Measurements from ENCODE around the gene NQO2.
"Not testable (repeated sequence)": the region's sequence is repeated elsewhere in the genome, so short reads cannot be mapped to it uniquely, and the experiment has no call there.

The NQO2 gene

GRCh38 chr6:2990248-2990931 is 9.3 kb upstream of the NQO2 start:
- DNase-seq: no peak

- no peak for DNase-seq
Measured at GRCh38 chr6:2990932-2991506, 8.7 kb upstream of the NQO2 start.

DNA sequence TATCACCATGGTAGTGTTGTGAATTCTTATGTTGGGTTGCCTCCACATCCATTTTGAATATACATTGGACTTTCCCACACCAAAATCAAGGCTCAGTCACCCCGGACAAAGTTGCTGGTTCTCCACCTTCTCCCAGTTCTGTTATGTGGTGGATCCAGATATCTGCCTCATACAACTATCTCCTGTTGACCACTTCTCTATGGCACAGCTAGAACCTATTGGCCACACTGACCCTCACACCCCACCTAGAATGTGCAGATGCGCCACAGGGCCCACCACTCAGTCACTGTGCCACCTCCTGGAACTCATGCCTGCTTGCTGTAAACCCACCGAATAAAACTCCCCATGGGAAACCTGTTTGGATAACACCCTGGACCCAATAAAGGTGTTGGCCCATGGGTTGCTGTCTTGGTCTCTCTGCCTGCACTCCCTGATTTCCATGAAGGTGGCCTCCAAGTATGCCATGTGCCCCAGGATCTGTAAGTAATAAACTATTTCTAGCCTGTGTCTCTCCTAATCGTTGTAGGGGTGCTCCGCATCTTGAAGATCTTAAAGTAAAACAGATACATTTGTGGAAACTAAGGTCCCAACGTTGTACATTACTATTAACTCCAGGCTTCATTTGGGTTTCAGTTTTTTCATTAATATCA is 7.2 kb upstream of the NQO2 start:
- DNase-seq: no peak

DNA sequence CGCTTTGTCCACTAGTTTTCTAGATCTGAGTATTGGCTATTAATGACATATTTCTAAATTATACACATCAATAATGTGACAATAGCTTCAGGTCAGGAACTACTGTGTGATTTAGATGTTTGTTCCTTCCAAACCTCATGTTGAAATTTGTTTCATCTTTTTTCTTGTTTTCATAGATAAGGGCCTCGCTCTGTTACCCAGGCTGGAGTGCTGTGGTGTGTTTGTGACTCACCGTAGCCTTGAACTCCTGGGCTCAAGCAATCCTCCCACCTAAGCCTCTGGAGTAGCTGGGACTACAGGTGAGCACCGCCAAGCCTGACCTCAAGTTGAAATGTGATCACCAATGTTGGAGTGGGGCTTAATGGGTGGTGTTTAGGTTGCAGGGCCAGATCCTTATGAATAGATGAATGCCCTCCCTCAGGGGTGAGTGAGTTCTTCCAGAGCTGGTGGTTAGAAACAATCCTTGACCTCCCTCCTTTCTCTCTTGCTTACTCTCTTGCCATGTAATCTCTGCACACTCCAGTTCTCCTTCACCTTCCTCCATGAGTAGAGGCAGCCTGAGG is 5.9 kb upstream of the NQO2 start:
- DNase-seq: no peak

GRCh38 chr6:2998249-2998997 is 1.3 kb upstream of the NQO2 start:
- DNase-seq: not testable (repeated sequence)

GRCh38 chr6:2998998-2999617 is 586 bp upstream of the NQO2 start:
- DNase-seq: no peak

DNA sequence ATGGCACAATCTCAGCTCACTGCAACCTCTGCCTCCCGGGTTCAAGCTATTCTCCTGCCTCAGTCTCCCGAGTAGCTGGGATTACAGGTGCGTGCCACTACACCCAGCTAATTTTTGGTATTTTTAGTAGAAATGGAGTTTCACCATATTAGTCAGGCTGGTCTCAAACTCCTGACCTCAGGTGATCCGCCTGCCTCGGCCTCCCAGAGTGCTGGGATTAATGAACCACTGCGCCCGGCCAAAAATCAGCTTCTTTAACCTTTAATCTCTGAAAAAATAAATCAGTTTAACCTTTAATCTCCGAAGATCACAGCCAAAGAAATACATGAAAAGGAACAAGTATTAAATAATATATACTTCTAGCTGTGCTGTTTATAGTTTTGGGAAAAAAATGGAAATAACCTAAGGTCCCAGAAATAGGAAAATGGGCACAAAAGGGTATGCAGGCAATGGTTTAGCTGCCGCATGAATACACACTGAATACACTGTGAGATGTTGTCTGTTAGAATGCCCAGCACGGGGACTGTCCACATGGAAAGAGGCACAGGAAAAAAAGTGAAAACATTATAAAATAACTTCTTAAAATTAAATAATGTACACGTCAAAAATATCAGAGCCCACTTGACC is 1.6 kb downstream of the NQO2 start:
- DNase-seq: no peak

DNA sequence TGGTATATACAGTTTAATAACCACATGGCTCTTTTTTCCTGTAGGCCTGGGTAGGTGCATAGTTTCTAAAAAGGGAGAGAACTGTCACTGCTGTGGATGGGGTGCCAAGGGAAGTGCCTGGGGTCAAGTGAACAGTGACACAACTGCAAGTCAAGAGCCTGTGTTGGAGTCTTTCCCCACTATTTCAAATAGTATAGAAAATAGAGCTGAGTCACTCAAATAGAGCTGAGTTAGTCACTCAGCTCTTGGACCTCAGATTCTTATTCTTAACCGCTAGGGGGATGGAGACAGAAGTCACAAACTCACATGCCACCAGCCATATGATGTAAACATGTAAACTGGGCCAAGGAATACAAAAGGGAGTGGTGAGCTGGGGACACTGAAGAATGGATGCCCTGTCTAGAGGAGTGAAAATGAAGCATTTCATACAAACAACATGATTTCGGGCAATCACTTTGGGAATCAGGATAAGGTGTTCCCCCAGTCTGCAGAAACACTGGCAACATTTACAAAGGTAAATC is 2.1 kb downstream of the NQO2 start:
- no peak for DNase-seq

DNA sequence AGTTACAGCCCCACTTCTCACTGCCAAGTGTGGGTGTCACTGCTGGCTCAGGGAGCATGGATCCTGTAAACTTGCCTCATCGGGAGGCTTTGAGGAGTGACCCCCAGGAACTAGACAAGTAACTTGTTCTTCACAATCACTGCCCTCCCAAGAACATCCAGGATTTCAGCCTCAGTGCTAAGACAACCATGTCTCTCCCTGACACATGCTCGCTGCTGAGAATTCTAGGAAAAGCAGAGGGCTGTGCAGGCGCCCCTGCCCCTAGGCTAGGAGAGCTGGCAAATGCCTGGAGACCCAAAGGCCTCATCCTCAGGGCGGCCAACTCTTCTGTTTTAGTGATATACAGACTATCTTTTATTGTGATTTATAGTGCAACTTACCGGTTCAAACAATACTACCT is 3.5 kb downstream of the NQO2 start:
- not testable (repeated sequence) for DNase-seq

GRCh38 chr6:3005077-3005476 is 5.4 kb downstream of the NQO2 start:
- DNase-seq: no peak

- DNase-seq: no peak
Measured at GRCh38 chr6:3005874-3006273, 6.2 kb downstream of the NQO2 start.

DNA sequence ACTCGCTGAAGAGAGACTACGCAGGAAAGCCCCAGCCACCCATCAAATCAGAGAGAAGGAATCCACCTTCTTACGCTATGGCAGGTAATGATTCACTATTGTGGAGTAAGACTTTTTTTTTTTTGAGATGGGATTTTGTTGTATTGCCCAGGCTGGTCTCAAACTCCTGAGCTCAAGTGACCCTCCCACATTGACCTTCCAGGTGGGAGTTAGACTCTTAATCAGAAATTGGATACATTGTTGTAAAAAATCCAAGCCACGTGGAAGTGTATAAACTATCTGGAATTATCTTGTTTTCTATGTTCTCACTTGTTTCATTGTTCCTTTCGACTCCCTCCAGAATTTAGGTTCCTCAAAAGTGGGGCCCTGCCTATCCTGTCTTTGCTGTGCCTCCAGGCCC is 6.8 kb downstream of the NQO2 start:
- no peak for DNase-seq

- no peak for DNase-seq
Measured at GRCh38 chr6:3007571-3007970, 7.9 kb downstream of the NQO2 start.

DNA sequence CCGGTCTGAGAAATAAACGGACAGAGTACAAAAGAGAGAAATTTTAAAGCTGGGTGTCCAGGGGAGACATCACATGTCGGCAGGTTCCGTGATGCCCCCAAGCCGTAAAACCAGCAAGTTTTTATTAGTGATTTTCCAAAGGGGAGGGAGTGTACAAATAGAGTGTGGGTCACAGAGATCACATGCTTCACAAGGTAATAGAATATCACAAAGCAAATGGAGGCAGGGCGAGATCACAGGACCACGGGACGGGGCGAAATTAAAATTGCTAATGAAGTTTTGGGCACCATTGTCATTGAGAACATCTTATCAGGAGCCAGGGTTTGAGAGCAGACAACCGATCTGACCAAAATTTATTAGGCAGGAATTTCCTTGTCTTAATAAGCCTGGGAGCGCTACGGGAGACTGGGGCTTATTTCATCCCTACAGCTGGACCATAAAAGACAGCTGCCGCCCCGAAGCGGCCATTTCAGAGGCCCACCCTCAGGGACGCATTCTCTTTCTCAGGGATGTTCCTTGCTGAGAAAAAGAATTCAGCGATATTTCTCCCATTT is 9.1 kb downstream of the NQO2 start:
- not testable (repeated sequence) for DNase-seq

DNA sequence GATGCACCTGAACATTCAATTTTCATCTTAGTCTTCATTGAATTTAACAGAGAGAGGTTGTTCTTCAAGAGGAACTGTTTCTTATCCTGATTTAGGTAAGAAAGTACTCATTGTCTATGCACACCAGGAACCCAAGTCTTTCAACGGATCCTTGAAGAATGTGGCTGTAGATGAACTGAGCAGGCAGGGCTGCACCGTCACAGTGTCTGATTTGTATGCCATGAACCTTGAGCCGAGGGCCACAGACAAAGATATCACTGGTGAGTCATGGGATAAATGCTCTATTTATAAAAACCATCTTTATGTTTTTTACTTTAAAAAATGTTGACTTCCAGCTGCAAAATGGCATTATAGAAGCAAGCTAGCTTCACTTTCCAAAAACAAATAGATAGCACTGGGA is 10.2 kb downstream of the NQO2 start:
- DNase-seq: no peak

DNA sequence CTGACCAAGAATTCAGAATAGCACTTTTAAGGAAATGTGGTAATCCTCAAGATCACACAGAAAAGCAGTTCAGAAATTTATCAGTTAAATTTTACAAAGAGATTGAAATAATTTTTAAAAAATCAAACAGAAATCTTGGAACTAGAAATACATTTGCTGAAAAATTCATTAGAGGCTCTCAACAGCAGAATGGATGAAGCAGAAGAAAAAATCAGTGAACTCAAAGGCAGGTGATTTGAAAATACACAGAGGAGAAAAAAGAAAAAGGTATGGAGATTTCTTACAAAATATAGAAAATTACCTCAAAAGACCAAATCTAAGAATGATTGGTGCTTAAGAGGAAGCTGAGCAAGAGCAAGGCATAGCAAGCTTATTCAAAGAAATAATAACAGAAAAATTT is 11.5 kb downstream of the NQO2 start:
- DNase-seq: no peak

DNA sequence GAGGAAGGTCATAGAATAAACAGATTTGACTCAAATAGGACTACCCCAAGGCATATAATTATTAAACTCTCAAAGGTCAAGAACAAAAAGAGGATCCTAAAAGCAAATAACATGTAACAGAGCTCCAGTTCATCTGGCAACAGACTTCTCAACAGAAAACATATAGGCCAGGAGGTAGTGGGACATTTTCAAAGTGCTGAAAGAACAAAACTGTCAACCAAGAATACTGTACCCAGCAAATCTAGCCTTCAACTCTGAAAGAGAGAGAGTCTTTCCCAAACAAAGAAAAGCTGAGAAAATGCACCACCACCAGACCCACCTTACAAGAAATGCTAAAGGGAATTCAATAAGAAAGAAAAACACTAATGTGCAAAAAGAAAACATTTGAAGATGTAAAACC is 11.9 kb downstream of the NQO2 start:
- no peak for DNase-seq

DNA sequence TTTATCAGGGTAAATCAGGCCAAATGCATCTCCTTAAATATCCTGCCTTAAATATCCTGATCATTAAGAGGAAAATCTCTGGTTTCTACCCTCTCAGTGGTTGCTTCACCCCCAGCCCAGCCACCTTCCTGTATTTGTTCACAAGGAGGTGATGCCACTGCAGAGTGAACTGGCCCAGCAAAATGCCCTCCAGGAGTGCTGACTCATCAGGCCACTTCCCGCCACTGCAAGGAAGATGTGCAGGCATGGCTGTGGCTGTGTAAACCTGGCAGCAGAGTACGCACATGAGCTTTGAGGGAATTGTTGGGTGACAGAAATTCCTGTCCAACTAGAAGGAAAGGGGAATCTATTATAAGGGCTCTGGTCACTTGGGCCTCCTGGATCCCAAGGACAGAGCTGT is 13.8 kb downstream of the NQO2 start:
- DNase-seq: no peak

DNA sequence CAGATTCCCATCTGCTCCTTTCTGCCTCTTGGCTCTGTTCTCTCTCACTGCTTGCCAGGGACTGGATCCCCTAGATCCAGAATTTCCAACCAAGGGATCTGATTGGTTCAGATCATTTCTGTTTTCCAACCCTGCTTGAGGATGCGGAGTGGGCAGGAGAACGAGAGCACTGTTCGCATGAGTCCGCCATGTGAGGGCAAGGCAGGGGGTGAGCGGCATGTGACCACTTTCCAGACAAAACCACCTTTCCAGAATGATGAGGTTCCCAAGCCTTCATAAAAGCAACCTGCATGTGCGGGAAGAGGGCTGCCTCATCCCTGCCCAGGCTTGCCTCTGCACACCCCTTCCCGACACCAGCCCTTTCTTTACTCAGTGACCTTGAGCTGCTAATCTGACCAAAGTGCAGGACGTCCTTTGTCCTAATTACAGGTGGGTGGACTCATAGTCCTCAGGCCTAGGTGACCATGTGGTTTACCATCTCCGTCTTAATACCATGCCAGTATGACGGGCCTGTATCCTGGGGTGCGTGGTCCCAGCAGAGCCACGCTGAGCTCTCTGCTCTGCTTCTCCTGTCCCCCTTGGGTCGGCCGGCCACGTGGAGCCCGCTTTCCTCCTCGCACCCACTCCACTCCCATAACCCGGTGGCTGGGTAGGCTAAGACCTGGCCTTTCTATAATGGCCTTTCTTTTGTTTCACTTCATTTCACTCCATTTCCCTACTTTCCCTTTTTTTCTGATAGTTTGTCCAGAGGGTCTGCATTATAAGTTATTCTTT is 14.4 kb downstream of the NQO2 start:
- DNase-seq: no peak

- no peak for DNase-seq
Measured at GRCh38 chr6:3014675-3015066, 15.0 kb downstream of the NQO2 start.

DNA sequence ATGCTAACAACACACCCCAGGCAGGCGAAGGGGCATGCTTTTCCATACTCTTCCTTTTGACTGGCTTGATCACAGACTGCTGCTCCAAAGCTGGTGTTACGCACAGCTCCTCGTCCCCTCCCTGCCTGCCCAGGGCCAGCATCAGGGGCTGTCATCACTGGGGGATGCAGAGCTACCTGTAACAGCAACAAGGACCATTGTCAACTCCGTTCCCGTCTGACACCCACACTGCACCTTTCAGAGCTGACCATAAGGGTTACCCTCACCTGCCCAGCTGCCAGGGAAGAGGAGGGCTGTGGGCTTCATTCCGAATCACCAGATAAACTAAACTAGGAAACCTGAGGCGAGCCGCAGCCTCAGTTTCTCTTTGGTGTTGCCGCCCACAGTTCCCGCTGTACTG is 15.4 kb downstream of the NQO2 start:
- DNase-seq: no peak
